Neural cell (in vitro differentiated cells): ENCODE measurements around the gene HIF3A.

Experiments
- CTCF ChIP-seq: fragments of 450-650 bp; IDR thresholded peaks from 2 replicates; pipeline ENCODE4 v1.5.1; 2014; ENCODE audit warnings: antibody characterized with exemption, mild to moderate bottlenecking, moderate library complexity; ENCODE audit not compliant: poor library complexity, severe bottlenecking
- EP300 ChIP-seq: fragments of 450-650 bp; conservative IDR thresholded peaks from 2 replicates; pipeline ENCODE4 v1.6.1; 2014; ENCODE audit warnings: antibody characterized with exemption, mild to moderate bottlenecking, moderate library complexity; ENCODE audit not compliant: poor library complexity, severe bottlenecking
- EZH2 ChIP-seq: fragments of 200-600, 300-800 bp; shearing (Covaris generic), sonication (generic); IDR thresholded peaks from 2 replicates; pipeline ENCODE4 v1.6.1; 2014; ENCODE audit warnings: antibody characterized with exemption, low read length, borderline replicate concordance, mild to moderate bottlenecking; ENCODE audit not compliant: insufficient read depth, poor library complexity, severe bottlenecking
- POLR2AphosphoS5 ChIP-seq: IDR thresholded peaks from 2 replicates; pipeline ENCODE4 v1.6.1; 2012
- REST ChIP-seq: IDR thresholded peaks from 2 replicates; pipeline ENCODE4 v1.6.1; 2012; ENCODE audit warnings: borderline replicate concordance

GRCh38 chr19:46383171-46383815, 86.5 kb downstream of the HIF3A start:
- TF ChIP-seq EZH2 (no peak), CTCF (no peak), EP300 (no peak), REST (no peak), POLR2AphosphoS5 (no peak)
